Measurements from ENCODE around the gene FTSJ1.
A peak's percentile ranks its signal among the peaks of the same experiment; 100 is the strongest.

Gene FTSJ1

GRCh38 chrX:48458711-48459110 lies 17.3 kb upstream of the FTSJ1 start:
- no peak for DNase-seq (ENCODE audit: low read depth)
- no peak overlapping the region for H3K4me3 ChIP-seq (ENCODE audit: low read length)
- TF ChIP-seq CTCF (conservative IDR thresholded peaks at IDR 0.05; ENCODE audit: low read depth, low read length): no peak

GRCh38 chrX:48459483-48459882 lies 16.5 kb upstream of the FTSJ1 start:
- no peak for DNase-seq (ENCODE audit: low read depth)
- TF ChIP-seq CTCF (conservative IDR thresholded peaks at IDR 0.05; ENCODE audit: low read depth, low read length): no peak
- H3K4me3 ChIP-seq (ENCODE audit: low read length): no peak overlapping the region

GRCh38 chrX:48460031-48460430 lies 16.0 kb upstream of the FTSJ1 start:
- no peak for TF ChIP-seq CTCF (conservative IDR thresholded peaks at IDR 0.05; ENCODE audit: low read depth, low read length)
- no peak for DNase-seq (ENCODE audit: low read depth)
- H3K4me3 ChIP-seq (ENCODE audit: low read length): no peak overlapping the region

- no peak for TF ChIP-seq CTCF (conservative IDR thresholded peaks at IDR 0.05; ENCODE audit: low read depth, low read length)
- H3K4me3 ChIP-seq (ENCODE audit: low read length): no peak overlapping the region
- DNase-seq (ENCODE audit: low read depth): no peak
Observed at GRCh38 chrX:48460606-48461005, 15.4 kb upstream of the FTSJ1 start.

GRCh38 chrX:48461830-48462229 lies 14.2 kb upstream of the FTSJ1 start:
- no peak overlapping the region for H3K4me3 ChIP-seq (ENCODE audit: low read length)
- TF ChIP-seq CTCF (conservative IDR thresholded peaks at IDR 0.05; ENCODE audit: low read depth, low read length): no peak
- DNase-seq (ENCODE audit: low read depth): no peak

- H3K4me3 ChIP-seq (ENCODE audit: low read length): no peak overlapping the region
- no peak for TF ChIP-seq CTCF (conservative IDR thresholded peaks at IDR 0.05; ENCODE audit: low read depth, low read length)
- DNase-seq (ENCODE audit: low read depth): peak; percentile 32
Observed at GRCh38 chrX:48465336-48465933, 10.6 kb upstream of the FTSJ1 start.

GRCh38 chrX:48466696-48467095 lies 9.3 kb upstream of the FTSJ1 start:
- DNase-seq (ENCODE audit: low read depth): no peak
- no peak overlapping the region for H3K4me3 ChIP-seq (ENCODE audit: low read length)
- TF ChIP-seq CTCF (conservative IDR thresholded peaks at IDR 0.05; ENCODE audit: low read depth, low read length): peak; percentile 32
